SKM-1 (cell line): Measurements from ENCODE around the gene ADAP1.

ENCODE experiments used
- DNase-seq: peaks from one replicate; lab custom pipeline; 2025; ENCODE audit not compliant: unreplicated experiment; lab: John Stamatoyannopoulos, UW

The ADAP1 gene

GRCh38 chr7:867406-868188, 86.9 kb downstream of the ADAP1 start:
- no peak for DNase-seq

- DNase-seq, result no peak
Measured at GRCh38 chr7:867001-867405, 87.5 kb downstream of the ADAP1 start.

- no peak for DNase-seq
Measured at GRCh38 chr7:865921-866320, 88.6 kb downstream of the ADAP1 start.

- DNase-seq, result no peak
Measured at GRCh38 chr7:863106-863505, 91.4 kb downstream of the ADAP1 start.

GRCh38 chr7:862157-862556, 92.3 kb downstream of the ADAP1 start:
- no peak for DNase-seq

GRCh38 chr7:861222-861621, 93.3 kb downstream of the ADAP1 start:
- DNase-seq, result no peak

DNA sequence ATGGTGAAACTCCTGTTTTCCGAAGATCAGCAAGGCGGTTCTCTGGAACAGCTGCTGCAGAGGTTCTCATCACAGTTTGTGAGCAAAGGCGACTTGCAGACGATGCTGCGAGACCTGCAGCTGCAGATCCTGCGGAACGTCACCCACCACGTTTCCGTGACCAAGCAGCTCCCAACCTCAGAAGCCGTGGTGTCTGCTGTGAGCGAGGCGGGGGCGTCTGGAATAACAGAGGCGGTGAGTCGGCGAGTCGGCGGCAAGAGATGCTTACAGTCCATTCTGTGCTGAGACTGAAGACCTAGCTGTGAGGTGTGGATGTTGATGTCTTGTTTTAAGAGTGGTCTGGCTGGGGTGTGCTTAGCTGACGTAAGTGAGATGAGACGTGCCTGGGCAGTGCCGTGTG, 94.3 kb downstream of the ADAP1 start:
- no peak for DNase-seq

- DNase-seq, result no peak
Measured at GRCh38 chr7:859359-860030, 95.0 kb downstream of the ADAP1 start.

GRCh38 chr7:857661-858060, 96.8 kb downstream of the ADAP1 start:
- DNase-seq, result no peak

GRCh38 chr7:856444-857095, 97.9 kb downstream of the ADAP1 start:
- DNase-seq, result no peak

DNA sequence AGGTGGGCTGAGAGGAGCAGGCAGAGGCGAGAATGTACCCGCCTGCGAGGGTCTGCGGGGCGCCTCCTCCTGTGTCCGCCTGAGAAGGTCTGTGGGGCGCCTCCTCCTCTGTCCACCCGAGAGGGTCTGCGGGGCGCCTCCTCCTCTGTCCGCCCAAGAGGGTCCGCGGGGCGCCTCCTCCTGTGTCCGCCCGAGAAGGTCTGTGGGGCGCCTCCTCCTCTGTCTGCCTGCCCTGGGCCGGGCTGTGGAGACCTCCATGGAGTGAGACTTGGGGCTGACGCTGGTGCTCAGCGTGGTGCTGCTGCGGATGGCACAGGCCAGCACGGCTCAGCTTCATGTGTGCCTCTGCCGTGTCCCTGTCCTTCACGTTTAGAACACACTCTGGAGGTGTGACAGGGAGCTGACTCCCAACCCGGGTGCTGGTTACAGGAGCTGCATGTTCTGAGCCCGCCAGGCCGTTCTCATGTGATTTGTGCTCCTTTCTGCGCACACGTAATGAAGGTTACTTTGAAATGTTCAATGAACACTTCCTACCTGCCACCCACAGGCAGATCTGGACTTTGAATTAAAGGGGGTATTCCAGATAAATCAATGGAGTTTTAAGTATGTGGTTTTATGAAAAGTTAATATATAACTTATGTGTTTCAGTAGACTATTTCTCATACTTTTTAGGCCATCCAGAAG, 98.7 kb downstream of the ADAP1 start:
- DNase-seq, result no peak

GRCh38 chr7:854118-854775, 100.2 kb downstream of the ADAP1 start:
- no peak for DNase-seq

DNA sequence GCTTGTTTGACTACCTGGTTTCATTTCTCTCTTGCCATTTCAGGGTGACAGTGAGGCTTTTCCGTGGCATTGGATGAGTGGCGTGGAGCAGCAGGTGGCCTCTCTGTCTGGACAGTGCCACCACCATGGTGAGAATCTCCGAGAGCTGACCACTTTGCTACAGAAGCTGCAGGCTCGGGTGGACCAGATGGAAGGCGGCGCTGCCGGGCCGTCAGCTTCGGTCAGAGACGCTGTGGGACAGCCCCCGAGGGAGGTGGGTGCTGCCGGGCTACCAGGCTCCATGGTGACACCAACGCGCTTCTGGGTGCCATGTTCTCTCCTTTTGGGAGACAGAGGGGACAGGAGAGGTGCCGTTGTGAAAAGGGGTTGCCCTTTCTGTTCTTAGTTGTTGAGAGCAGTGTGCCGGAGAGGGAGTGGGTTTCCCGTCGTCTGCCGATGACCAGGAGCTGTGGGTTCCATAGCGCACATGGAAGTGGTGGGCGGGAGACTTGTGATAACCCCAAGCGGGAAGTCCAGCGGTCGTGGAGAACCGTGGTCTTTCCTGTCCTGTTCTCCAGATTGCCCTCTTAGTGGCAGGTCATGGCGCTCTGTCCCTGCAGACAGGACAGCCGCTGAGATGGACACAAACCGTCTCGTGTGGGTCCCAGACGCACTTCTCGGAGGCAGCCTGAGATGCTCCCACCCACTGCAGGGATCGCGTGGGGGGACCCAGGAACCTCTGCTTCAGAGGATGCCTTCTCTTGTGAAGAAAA, 100.9 kb downstream of the ADAP1 start:
- DNase-seq, result no peak

DNA sequence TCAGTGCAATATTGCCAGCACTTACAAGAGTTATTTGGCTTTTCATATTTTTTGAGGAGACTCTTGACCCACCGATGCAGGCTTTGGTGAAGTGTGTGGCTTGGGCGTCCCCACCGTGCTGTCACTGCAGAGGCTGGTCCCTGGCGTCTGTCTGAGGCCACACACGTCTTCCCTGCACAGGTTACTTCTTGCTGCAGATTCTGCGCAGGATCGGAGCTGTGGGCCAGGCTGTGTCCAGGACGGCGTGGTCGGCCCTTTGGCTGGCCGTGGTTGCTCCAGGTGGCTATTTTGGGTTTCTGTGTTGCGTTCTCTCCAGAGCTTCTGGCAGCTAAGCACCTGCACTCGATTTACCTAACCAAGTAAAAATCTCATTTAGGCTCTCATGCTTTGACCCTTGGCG, 103.3 kb downstream of the ADAP1 start:
- DNase-seq, result no peak

GRCh38 chr7:849781-850180, 104.7 kb downstream of the ADAP1 start:
- DNase-seq, result no peak

DNA sequence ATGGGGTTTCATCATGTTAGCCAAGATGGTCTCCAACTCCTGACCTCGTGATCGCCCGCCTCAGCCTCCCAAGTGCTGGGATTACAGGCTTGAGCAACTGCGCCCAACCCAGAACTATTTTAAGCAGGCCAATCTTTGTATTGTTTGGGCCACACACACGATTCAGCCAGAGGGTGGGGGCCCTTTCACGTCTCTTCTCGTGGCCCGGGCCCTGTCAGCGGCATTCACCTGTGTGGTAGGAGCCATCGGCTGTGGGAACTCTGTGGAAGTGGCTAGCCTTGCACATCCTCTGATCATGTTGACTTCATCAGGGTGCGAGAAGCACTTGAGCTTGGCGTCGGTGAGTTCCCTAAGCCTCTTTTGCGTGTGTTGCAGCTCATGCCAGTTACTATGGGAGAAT, 105.3 kb downstream of the ADAP1 start:
- no peak for DNase-seq
